WTC11 (cell line): ENCODE data around the gene SLC8A1.

Experiments used
- CTCF ChIP-seq: fragments of 200-600 bp; IDR thresholded peaks from 2 replicates; pipeline ENCODE4 v1.8.0; 2022; ENCODE audit warnings: antibody characterized with exemption
- EMX1 ChIP-seq: fragments of 250-450 bp; sonication (Bioruptor Pico); IDR thresholded peaks from 2 replicates; pipeline ENCODE4 v1.8.0; 2021; ENCODE audit warnings: mild to moderate bottlenecking
- FOXK1 ChIP-seq: sonication (generic); formaldehyde crosslinking; IDR thresholded peaks from 2 replicates; pipeline ENCODE4 v1.8.0; 2022; ENCODE audit warnings: mild to moderate bottlenecking, moderate library complexity, missing genetic modification reagents
- NFYB ChIP-seq: sonication (generic); formaldehyde crosslinking; conservative IDR thresholded peaks from 2 replicates; pipeline ENCODE4 v1.8.0; 2022; ENCODE audit warnings: low read depth, missing genetic modification reagents
- ZNF423 ChIP-seq: fragments of 250-450 bp; sonication (Bioruptor Pico); IDR thresholded peaks from 2 replicates; pipeline ENCODE4 v2.1.2; 2022; ENCODE audit warnings: mild to moderate bottlenecking, moderate library complexity
- TF ChIP-seq, protein P1 (sequence below): sonication (generic); formaldehyde crosslinking; IDR thresholded peaks from 2 replicates; pipeline ENCODE4 v1.8.1; 2022; ENCODE audit warnings: mild to moderate bottlenecking, missing genetic modification reagents, moderate library complexity, borderline replicate concordance
- TF ChIP-seq, protein P2 (sequence below): sonication (generic); formaldehyde crosslinking; IDR thresholded peaks from 2 replicates; pipeline ENCODE4 v1.8.0; 2022; ENCODE audit warnings: mild to moderate bottlenecking, missing genetic modification reagents

- TF ChIP-seq CTCF (no peak), EMX1 (CRISPR knock-in tag) (no peak), NFYB (CRISPR knock-in tag) (no peak), FOXK1 (CRISPR knock-in tag) (no peak), ZNF423 (CRISPR knock-in tag) (no peak)
- TF ChIP-seq, protein P1, sequence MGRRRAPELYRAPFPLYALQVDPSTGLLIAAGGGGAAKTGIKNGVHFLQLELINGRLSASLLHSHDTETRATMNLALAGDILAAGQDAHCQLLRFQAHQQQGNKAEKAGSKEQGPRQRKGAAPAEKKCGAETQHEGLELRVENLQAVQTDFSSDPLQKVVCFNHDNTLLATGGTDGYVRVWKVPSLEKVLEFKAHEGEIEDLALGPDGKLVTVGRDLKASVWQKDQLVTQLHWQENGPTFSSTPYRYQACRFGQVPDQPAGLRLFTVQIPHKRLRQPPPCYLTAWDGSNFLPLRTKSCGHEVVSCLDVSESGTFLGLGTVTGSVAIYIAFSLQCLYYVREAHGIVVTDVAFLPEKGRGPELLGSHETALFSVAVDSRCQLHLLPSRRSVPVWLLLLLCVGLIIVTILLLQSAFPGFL: no peak
- TF ChIP-seq, protein P2, sequence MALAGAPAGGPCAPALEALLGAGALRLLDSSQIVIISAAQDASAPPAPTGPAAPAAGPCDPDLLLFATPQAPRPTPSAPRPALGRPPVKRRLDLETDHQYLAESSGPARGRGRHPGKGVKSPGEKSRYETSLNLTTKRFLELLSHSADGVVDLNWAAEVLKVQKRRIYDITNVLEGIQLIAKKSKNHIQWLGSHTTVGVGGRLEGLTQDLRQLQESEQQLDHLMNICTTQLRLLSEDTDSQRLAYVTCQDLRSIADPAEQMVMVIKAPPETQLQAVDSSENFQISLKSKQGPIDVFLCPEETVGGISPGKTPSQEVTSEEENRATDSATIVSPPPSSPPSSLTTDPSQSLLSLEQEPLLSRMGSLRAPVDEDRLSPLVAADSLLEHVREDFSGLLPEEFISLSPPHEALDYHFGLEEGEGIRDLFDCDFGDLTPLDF (CRISPR knock-in tag): no peak
Measured at GRCh38 chr2:40271094-40271493, 180.8 kb downstream of the SLC8A1 start.
